ENCODE data around the gene APC. TPM values are rescaled to one million over a fixed set of nuclear protein-coding genes. Genes with fewer than 3 reads are reported as not detected.

Gene APC
- total RNA-seq, 1 donor from 2014 or later: 36.9 TPM

- H3K27ac Mint-ChIP-seq (ENCODE audit: unreplicated experiment): peak overlapping the region; percentile 91
- no peaks in the 10 kb centered on the region for H3K36me3 Mint-ChIP-seq (ENCODE audit: unreplicated experiment)
- peak; percentile 99 for DNase-seq (ENCODE audit: extremely low spot score, unreplicated experiment)
- H3K4me1 Mint-ChIP-seq (ENCODE audit: unreplicated experiment): peaks cover 28% of the 10 kb centered on the region
- peak overlapping the region; percentile 92 for H3K4me3 Mint-ChIP-seq (ENCODE audit: unreplicated experiment)
- no peak for TF ChIP-seq CTCF (IDR thresholded peaks at IDR 0.05)
- H3K27me3 Mint-ChIP-seq (ENCODE audit: unreplicated experiment): no peaks in the 10 kb centered on the region
- H3K9me3 Mint-ChIP-seq (ENCODE audit: unreplicated experiment): no peaks in the 10 kb centered on the region
These were observed 30.2 kb upstream of the APC start for GRCh38 chr5:112707187-112708102.

GRCh38 chr5:112708103-112708622 is 29.5 kb upstream of the APC start:
- no peak for TF ChIP-seq CTCF (IDR thresholded peaks at IDR 0.05)
- peaks cover 3% of the 10 kb centered on the region for H3K36me3 Mint-ChIP-seq (ENCODE audit: unreplicated experiment)
- H3K27ac Mint-ChIP-seq (ENCODE audit: unreplicated experiment): peak overlapping the region; percentile 91
- no peaks in the 10 kb centered on the region for H3K9me3 Mint-ChIP-seq (ENCODE audit: unreplicated experiment)
- H3K4me1 Mint-ChIP-seq (ENCODE audit: unreplicated experiment): peaks cover 28% of the 10 kb centered on the region
- H3K27me3 Mint-ChIP-seq (ENCODE audit: unreplicated experiment): no peaks in the 10 kb centered on the region
- peak overlapping the region; percentile 92 for H3K4me3 Mint-ChIP-seq (ENCODE audit: unreplicated experiment)
- DNase-seq (ENCODE audit: extremely low spot score, unreplicated experiment): no peak

GRCh38 chr5:112709416-112709815 is 28.3 kb upstream of the APC start:
- no peaks in the 10 kb centered on the region for H3K9me3 Mint-ChIP-seq (ENCODE audit: unreplicated experiment)
- no peak for DNase-seq (ENCODE audit: extremely low spot score, unreplicated experiment)
- peaks cover 28% of the 10 kb centered on the region for H3K4me1 Mint-ChIP-seq (ENCODE audit: unreplicated experiment)
- H3K27me3 Mint-ChIP-seq (ENCODE audit: unreplicated experiment): no peaks in the 10 kb centered on the region
- H3K36me3 Mint-ChIP-seq (ENCODE audit: unreplicated experiment): peaks cover 3% of the 10 kb centered on the region
- no peak for TF ChIP-seq CTCF (IDR thresholded peaks at IDR 0.05)
- no peak overlapping the region for H3K27ac Mint-ChIP-seq (ENCODE audit: unreplicated experiment)
- peak overlapping the region; percentile 92 for H3K4me3 Mint-ChIP-seq (ENCODE audit: unreplicated experiment)

- H3K4me3 Mint-ChIP-seq (ENCODE audit: unreplicated experiment): no peak overlapping the region
These were observed 26.8 kb upstream of the APC start for GRCh38 chr5:112710896-112711295.

More at GRCh38 chr5:112710896-112711295, 26.8 kb upstream of the APC start:
- no peak overlapping the region for H3K27ac Mint-ChIP-seq (ENCODE audit: unreplicated experiment)
- peaks cover 3% of the 10 kb centered on the region for H3K36me3 Mint-ChIP-seq (ENCODE audit: unreplicated experiment)
- H3K4me1 Mint-ChIP-seq (ENCODE audit: unreplicated experiment): peaks cover 28% of the 10 kb centered on the region
- TF ChIP-seq CTCF (IDR thresholded peaks at IDR 0.05): no peak
- no peaks in the 10 kb centered on the region for H3K9me3 Mint-ChIP-seq (ENCODE audit: unreplicated experiment)
- no peak for DNase-seq (ENCODE audit: extremely low spot score, unreplicated experiment)
- no peaks in the 10 kb centered on the region for H3K27me3 Mint-ChIP-seq (ENCODE audit: unreplicated experiment)
